Upper lobe of left lung (tissue), 4 donors: ENCODE results near the gene FBXW10.
"Not testable (repeated sequence)": the region's sequence is repeated elsewhere in the genome, so short reads cannot be mapped to it uniquely, and the experiment has no call there.

Source experiments
- EP300 ChIP-seq, 4 donors: sonication (generic); formaldehyde crosslinking; IDR thresholded peaks; one replicate each; pipeline ENCODE4 v1.5.1; 2017; ENCODE audit warnings: antibody characterized with exemption in 4 of 4, control low read depth in 2 of 4
- POLR2A ChIP-seq, 4 donors: fragments of 450-650 bp; IDR thresholded peaks; one replicate each; pipeline ENCODE4 v1.5.1; 2016 to 2017; ENCODE audit warnings: antibody characterized with exemption in 4 of 4, mild to moderate bottlenecking in 2 of 4
- POLR2AphosphoS5 ChIP-seq, 2 donors: sonication (generic); formaldehyde crosslinking; IDR thresholded peaks; one replicate each; pipeline ENCODE4 v1.5.1; 2017; ENCODE audit warnings: antibody characterized with exemption in 2 of 2
- TF ChIP-seq, protein P1 (sequence below), 6 experiments: fragments of 450-650 bp in 4 of 6; fragments of 200-600 bp in 2 of 6; sonication (generic) in 2 of 6; IDR thresholded peaks; one replicate each; pipeline ENCODE4 v1.5.1; 2016 to 2019; ENCODE audit warnings: antibody characterized with exemption in 6 of 6

GRCh38 chr17:18770572-18770971, 26.7 kb downstream of the FBXW10 start:
- not testable (repeated sequence) for TF ChIP-seq POLR2A, EP300, POLR2AphosphoS5 (IDR thresholded peaks at IDR 0.05)
- TF ChIP-seq, protein P1, sequence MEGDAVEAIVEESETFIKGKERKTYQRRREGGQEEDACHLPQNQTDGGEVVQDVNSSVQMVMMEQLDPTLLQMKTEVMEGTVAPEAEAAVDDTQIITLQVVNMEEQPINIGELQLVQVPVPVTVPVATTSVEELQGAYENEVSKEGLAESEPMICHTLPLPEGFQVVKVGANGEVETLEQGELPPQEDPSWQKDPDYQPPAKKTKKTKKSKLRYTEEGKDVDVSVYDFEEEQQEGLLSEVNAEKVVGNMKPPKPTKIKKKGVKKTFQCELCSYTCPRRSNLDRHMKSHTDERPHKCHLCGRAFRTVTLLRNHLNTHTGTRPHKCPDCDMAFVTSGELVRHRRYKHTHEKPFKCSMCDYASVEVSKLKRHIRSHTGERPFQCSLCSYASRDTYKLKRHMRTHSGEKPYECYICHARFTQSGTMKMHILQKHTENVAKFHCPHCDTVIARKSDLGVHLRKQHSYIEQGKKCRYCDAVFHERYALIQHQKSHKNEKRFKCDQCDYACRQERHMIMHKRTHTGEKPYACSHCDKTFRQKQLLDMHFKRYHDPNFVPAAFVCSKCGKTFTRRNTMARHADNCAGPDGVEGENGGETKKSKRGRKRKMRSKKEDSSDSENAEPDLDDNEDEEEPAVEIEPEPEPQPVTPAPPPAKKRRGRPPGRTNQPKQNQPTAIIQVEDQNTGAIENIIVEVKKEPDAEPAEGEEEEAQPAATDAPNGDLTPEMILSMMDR (IDR thresholded peaks at IDR 0.05) = not testable (repeated sequence)
